ENCODE results near the gene C19orf67.

The C19orf67 gene

DNA sequence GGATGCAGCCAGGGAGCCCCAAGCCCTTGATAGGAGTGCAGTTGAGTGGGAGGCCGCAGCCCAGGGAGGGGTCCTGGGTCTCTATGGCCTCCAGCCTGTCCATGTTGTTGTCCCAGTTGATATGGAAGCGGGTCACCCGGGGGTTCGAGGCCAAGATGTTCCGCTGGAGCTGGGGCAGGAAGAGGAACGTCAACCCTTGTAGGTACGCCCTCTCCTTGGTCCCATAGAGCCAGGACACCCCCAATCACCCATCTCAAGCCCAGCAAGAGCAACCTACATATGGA lies 34.9 kb upstream of the C19orf67 start:
- Histone ChIP-seq H3K27me3 (replicated peaks; ENCODE audit: control insufficient read depth, insufficient read depth, low read length) (no peaks in the 10 kb centered on the region), H3K36me3 (ENCODE audit: control insufficient read depth, insufficient read depth, low read length) (peaks cover 4% of the 10 kb centered on the region), H3K4me3 (replicated peaks; ENCODE audit: low read depth, low read length) (no peak overlapping the region)
- no peak for DNase-seq (ENCODE audit: extremely low read depth, insufficient read length)
- TF ChIP-seq CTCF (IDR thresholded peaks at IDR 0.05; ENCODE audit: insufficient read depth, low read length, poor library complexity, severe bottlenecking), result no peak

DNA sequence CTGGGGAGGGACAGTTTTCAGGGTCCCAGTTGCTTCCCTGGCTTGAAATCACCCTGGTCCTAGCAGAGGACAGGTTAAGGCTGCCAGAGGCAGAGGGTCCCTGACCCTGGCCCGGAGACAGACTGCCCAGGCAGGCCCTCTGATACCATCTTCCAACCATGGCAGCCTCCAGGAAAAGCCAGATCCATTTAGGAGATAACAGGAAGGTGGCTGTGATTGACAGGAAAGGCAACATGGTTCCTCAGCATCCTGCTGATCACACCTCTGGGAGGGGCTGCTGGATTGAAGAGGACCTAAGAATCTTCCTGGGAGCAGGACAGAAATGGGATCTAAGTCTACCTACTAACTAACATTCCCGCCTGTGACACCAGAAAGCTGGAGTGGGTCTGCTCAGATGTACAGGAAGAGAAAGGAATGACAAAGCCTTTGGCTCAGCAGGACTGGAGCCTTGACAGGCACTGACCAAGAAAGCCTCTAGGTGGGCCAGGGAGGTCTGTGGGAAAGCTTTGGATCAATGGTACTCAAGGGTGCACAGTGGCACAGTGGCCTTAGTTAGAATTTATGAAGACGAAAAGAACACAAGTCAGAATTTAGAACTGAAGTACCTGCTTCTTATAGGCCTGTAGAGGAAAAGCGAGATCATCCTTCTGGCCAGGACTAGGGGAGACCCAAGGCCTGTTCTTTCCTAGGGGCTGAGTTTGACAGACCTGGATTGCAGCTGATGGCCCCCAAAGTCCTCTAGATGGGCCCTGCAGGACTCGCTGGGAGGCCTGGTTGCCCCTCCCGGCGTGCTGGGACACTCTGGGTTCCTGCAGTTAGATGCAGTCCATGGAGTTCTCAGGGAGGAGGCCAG lies 34.3 kb upstream of the C19orf67 start:
- Histone ChIP-seq H3K36me3 (ENCODE audit: control insufficient read depth, insufficient read depth, low read length) (peaks cover 4% of the 10 kb centered on the region), H3K4me3 (replicated peaks; ENCODE audit: low read depth, low read length) (no peak overlapping the region), H3K27me3 (replicated peaks; ENCODE audit: control insufficient read depth, insufficient read depth, low read length) (no peaks in the 10 kb centered on the region)
- TF ChIP-seq CTCF (IDR thresholded peaks at IDR 0.05; ENCODE audit: insufficient read depth, low read length, poor library complexity, severe bottlenecking), result no peak
- no peak for DNase-seq (ENCODE audit: extremely low read depth, insufficient read length)

DNA sequence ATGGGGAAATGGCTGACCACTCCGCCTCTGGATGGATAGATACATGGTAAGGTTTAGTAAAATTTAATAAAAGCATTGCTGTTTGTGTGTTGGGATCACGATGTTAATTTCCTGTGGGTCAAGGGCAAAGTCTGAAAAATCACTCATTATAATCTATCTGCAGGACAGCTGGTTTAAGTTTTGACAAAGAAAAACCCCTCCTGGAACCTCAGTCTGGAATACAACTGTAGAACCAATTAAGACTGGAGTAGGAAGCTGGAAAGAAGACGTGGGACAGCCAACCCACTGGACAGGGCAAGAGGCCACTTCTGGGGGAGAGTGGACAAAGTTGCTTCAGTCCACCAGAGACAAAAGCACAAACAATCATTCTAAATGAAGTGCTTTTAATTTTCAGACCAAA lies 33.6 kb upstream of the C19orf67 start:
- no peak for TF ChIP-seq CTCF (IDR thresholded peaks at IDR 0.05; ENCODE audit: insufficient read depth, low read length, poor library complexity, severe bottlenecking)
- H3K36me3 ChIP-seq (ENCODE audit: control insufficient read depth, insufficient read depth, low read length), result peaks cover 1% of the 10 kb centered on the region
- no peak for DNase-seq (ENCODE audit: extremely low read depth, insufficient read length)
- no peaks in the 10 kb centered on the region for H3K27me3 ChIP-seq (replicated peaks; ENCODE audit: control insufficient read depth, insufficient read depth, low read length)
- H3K4me3 ChIP-seq (replicated peaks; ENCODE audit: low read depth, low read length), result no peak overlapping the region

DNA sequence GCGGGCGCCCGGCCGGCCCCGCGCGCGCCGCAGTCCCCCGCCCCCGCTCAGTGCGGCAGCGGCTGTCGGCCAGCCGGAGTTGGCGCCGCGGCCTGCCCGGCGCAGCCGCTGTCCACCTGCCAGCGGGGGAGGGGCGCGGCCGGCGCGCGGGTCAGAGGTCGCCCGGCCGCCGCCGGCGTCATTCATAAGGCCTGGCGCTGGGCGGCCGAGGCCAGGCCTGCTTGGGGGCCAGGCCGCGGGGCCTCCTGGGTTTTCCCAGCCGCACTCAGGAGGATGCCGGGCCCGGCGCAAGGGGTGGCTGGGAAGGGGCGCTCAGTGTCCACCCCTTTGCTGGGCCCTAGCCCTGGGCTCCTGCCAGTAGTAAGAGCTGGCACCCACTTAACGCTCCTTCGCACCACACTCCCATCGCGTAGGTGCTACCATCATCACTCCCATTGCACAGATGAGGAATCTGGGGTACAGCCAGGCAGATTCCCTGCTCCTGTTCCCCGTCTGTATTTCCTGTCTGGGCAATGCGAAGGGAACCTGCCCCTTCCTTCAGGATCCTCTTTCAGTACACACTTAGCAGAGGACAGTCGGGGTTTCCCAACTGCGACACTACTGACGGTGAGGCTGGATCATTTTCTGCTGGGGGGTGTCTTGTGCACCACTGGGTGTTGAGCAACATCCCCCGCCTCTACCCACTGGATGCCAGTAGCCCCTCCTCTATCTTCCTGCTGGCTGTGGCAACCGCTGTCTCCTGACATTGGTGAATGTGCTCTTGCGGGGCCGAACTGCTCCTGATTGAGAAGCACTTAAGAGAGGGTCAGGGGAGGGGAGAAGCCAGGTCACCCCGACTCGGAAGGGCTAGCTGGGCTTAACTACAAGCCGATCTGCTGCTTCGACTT lies 32.8 kb upstream of the C19orf67 start:
- Histone ChIP-seq H3K4me3 (replicated peaks; ENCODE audit: low read depth, low read length) (peak overlapping the region; percentile 68), H3K36me3 (ENCODE audit: control insufficient read depth, insufficient read depth, low read length) (peaks cover 1% of the 10 kb centered on the region), H3K27me3 (replicated peaks; ENCODE audit: control insufficient read depth, insufficient read depth, low read length) (no peaks in the 10 kb centered on the region)
- peak; percentile 35 for DNase-seq (ENCODE audit: extremely low read depth, insufficient read length)
- TF ChIP-seq CTCF (IDR thresholded peaks at IDR 0.05; ENCODE audit: insufficient read depth, low read length, poor library complexity, severe bottlenecking), result no peak

GRCh38 chr19:14117668-14118164 lies 32.1 kb upstream of the C19orf67 start, which contains the start of gene PRKACA:
Gene PRKACA, minus strand, starts transcription at chr19:14117762. Its CDS starts 215 bp downstream, at chr19:14117547.
- TF ChIP-seq CTCF (IDR thresholded peaks at IDR 0.05; ENCODE audit: insufficient read depth, low read length, poor library complexity, severe bottlenecking), result no peak
- peaks cover 1% of the 10 kb centered on the region for H3K36me3 ChIP-seq (ENCODE audit: control insufficient read depth, insufficient read depth, low read length)
- peak; percentile 100 for DNase-seq (ENCODE audit: extremely low read depth, insufficient read length)
- H3K4me3 ChIP-seq (replicated peaks; ENCODE audit: low read depth, low read length), result peak within 1 kb of the TSS; percentile 82
- no peaks in the 10 kb centered on the region for H3K27me3 ChIP-seq (replicated peaks; ENCODE audit: control insufficient read depth, insufficient read depth, low read length)
